ENCODE results near the gene HGD.
A peak's percentile ranks its signal among the peaks of the same experiment; 100 is the strongest.

HGD gene

DNA sequence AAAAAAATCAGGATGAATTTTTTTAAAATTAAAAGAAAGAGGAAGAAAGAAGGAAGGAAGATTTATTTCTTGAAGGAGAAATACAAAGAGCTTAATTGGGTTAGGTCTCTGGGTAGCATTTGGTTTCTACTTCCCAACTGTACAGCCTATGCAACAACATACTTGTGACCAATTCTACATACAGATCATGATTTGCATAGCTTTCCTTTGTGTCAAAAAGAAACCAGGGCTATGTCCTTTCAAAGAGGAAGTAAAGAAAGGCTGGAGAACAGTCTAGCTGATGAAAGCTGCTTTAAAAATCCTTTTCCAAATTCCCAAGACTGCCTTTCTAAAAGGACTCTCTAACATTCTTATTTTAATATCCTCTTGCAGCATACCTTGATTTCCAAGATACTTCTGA is 6.1 kb upstream of the HGD start:
- H3K4me3 ChIP-seq (ENCODE audit: low read depth, low read length), result no peak overlapping the region
- CTCF ChIA-PET, result interaction anchor here (1.7 to 3.8 kb wide), 2 partner anchors 11 to 106 kb away, joined by 8 to 17 read pairs; no protein-coding TSS in a partner anchor
- POLR2A ChIA-PET, result no interaction called here
- TF ChIP-seq, protein P1, sequence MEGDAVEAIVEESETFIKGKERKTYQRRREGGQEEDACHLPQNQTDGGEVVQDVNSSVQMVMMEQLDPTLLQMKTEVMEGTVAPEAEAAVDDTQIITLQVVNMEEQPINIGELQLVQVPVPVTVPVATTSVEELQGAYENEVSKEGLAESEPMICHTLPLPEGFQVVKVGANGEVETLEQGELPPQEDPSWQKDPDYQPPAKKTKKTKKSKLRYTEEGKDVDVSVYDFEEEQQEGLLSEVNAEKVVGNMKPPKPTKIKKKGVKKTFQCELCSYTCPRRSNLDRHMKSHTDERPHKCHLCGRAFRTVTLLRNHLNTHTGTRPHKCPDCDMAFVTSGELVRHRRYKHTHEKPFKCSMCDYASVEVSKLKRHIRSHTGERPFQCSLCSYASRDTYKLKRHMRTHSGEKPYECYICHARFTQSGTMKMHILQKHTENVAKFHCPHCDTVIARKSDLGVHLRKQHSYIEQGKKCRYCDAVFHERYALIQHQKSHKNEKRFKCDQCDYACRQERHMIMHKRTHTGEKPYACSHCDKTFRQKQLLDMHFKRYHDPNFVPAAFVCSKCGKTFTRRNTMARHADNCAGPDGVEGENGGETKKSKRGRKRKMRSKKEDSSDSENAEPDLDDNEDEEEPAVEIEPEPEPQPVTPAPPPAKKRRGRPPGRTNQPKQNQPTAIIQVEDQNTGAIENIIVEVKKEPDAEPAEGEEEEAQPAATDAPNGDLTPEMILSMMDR (IDR thresholded peaks at IDR 0.05; ENCODE audit: insufficient read depth, low read length, missing control alignments), result no peak
- peak; percentile 61 for DNase-seq (ENCODE audit: low read depth, low spot score)

DNA sequence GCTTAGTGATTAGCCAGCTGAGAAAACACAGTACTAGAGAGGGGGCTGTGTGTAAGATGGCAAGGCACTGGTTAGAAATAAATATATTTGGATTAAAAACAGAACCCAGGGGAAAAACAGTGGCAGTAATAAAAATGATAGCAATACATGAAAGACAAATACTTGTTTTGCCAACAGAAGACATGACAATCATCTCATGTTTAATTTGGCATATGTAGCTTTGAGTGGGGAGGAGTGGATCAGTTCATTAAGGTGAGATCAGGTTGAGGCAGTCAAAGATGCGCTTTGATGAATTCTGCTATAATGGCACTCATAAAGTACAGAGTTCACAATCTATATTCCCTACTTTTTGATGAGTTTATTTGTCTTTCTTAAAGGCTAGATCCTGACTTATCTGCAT is 3.4 kb upstream of the HGD start:
- ChIA-PET POLR2A (no interaction called here), CTCF (interaction anchor here (1.2 kb wide), 1 partner anchor 43 kb away, joined by 3 read pairs; no protein-coding TSS in a partner anchor)
- TF ChIP-seq, protein P1 (IDR thresholded peaks at IDR 0.05; ENCODE audit: insufficient read depth, low read length, missing control alignments), result no peak
- DNase-seq (ENCODE audit: low read depth, low spot score), result no peak
- H3K4me3 ChIP-seq (ENCODE audit: low read depth, low read length), result no peak overlapping the region

DNA sequence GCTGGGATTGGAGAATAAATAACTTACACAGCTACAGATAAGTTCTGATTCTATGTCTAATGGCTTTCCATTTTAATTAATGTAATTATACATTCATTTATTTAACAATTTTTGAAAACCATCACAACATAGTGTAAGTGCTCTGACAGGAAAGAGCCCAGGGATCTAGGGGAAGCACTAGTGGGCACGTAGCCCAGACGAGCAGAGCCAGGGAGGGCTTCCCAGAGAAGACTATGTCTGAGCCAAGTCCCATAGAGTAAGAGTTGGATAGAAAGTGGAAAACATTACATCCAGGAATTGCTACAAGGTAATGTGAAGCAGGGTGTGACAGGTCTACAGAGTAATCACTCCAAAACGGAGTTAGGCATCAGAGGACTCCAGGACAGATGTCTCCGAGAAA is 2.9 kb upstream of the HGD start:
- ChIA-PET POLR2A (no interaction called here), CTCF (no interaction called here)
- no peak for DNase-seq (ENCODE audit: low read depth, low spot score)
- TF ChIP-seq, protein P1 (IDR thresholded peaks at IDR 0.05; ENCODE audit: insufficient read depth, low read length, missing control alignments), result no peak
- H3K4me3 ChIP-seq (ENCODE audit: low read depth, low read length), result no peak overlapping the region

DNA sequence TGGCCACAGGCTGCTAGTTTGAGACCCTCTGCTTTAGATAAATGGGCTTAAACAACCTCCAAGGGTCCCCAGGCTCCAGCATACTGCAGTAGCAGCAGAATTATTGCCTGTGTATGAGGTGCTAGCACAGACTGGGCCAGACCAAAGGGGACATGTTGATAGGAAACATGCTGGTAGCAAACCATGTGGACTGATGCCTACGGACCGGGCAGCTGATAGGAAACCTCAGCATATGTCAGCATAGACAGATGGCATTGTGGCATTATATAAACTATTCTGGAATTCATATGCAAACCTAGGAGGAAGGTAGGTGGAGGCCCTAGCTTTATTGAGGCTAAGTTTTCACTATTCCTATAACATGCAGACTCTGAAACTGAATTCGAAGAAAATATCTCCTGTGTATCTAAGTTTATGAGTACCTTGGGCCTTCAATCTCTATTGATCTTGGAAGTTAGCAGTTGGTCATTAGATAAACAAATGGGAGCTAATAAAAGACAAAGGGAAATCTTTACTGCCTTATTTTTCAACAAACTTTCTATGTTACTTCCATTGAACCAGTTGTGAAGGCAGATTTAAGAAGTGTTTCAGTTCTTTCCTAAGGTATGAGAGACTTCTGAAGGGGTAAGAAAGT is 1.7 kb upstream of the HGD start:
- CTCF ChIA-PET, result no interaction called here
- H3K4me3 ChIP-seq (ENCODE audit: low read depth, low read length), result no peak overlapping the region
- TF ChIP-seq, protein P1 (IDR thresholded peaks at IDR 0.05; ENCODE audit: insufficient read depth, low read length, missing control alignments), result no peak
- DNase-seq (ENCODE audit: low read depth, low spot score), result no peak
- POLR2A ChIA-PET, result no interaction called here

DNA sequence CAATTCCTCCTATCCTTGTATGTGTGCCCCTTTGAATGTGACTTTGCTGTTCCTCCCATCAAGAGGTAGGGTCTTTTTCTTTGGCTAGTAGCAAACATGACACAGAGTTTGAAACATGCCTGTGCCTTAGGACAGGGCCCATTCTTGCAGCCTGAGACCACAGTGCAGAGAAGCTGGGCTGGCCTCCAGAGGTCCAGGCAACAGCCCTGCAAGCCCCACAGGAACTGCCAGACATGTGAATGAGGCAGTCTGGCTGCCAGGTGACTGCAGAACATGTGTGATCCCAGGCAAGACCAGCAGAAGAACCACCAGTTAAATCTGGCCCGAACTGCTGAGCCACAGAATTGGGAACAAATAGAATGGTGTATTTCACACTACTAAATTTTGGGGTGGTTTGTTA is 1.2 kb upstream of the HGD start:
- no peak for DNase-seq (ENCODE audit: low read depth, low spot score)
- CTCF ChIA-PET, result no interaction called here
- TF ChIP-seq, protein P1 (IDR thresholded peaks at IDR 0.05; ENCODE audit: insufficient read depth, low read length, missing control alignments), result no peak
- POLR2A ChIA-PET, result no interaction called here
- no peak overlapping the region for H3K4me3 ChIP-seq (ENCODE audit: low read depth, low read length)

DNA sequence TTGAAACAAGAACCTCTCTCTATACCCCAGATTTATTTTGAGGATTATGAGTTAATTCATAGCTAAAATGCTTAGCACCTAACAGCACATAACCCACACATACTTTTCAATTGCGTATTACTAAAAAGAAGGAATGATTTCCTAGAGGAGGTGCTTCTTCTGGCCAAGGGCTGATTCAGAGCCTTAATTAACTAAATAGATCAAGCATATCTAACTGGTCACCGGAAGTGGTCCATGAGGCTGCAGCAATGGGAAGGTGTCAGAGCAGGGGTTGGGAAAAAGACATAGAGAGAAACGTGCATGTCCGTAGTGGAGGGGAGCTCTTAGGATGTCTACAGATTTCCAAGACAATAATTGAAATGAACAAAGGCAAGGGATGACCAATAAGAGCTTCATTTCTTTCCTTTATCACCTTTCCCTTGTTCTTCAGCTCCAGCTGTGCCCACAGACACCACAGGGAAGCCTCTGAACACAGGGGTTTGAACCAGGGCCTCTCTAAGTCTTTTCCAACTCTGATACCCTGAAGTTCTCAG is 467 bp downstream of the HGD start:
- CTCF ChIA-PET, result interaction anchor here (1.8 kb wide), 1 partner anchor 114 kb away, joined by 11 read pairs; no protein-coding TSS in a partner anchor
- no peak overlapping the region for H3K4me3 ChIP-seq (ENCODE audit: low read depth, low read length)
- no peak for DNase-seq (ENCODE audit: low read depth, low spot score)
- TF ChIP-seq, protein P1 (IDR thresholded peaks at IDR 0.05; ENCODE audit: insufficient read depth, low read length, missing control alignments), result no peak
- POLR2A ChIA-PET, result no interaction called here
